GM13977 (cell line): ENCODE results near the gene PSRC1.

ENCODE experiments used
- DNase-seq: peaks from one replicate; pipeline ENCODE4 v3.0.0; 2012; ENCODE audit warnings: low spot score
- CTCF ChIP-seq: IDR thresholded peaks from 2 replicates; pipeline ENCODE4 v1.5.1; 2012; ENCODE audit warnings: mild to moderate bottlenecking, control low read depth; ENCODE audit not compliant: insufficient read depth; ENCODE audit errors: extremely low read depth, missing control alignments
- in situ Hi-C: fragments of 300-500 bp; cut with MboI; formaldehyde crosslinking; loops from one replicate; pipeline ENCODE4 v1.12.0; 2022; ENCODE audit warnings: low sequenced_read_pairs, low pct_unique_long_range_greater_than_20kb, mixed read lengths, inconsistent platforms; ENCODE audit not compliant: unreplicated experiment

PSRC1 gene

GRCh38 chr1:109237512-109237911, 45.4 kb downstream of the PSRC1 start:
- in situ Hi-C loops, result no loop called here
- TF ChIP-seq CTCF, result no peak
- DNase-seq, result no peak

- no peak for TF ChIP-seq CTCF
- in situ Hi-C loops, result no loop called here
- DNase-seq, result no peak
Observed at GRCh38 chr1:109235137-109235536, 47.8 kb downstream of the PSRC1 start.

- no peak for TF ChIP-seq CTCF
- DNase-seq, result no peak
- in situ Hi-C loops, result no loop called here
Observed at GRCh38 chr1:109231066-109231465, 51.9 kb downstream of the PSRC1 start.
